PC-9 (cell line): ENCODE results near the gene MBD3L4. TPM values are rescaled to one million over a fixed set of nuclear protein-coding genes. Genes with fewer than 3 reads are reported as not detected.
"Not testable (repeated sequence)": the region's sequence is repeated elsewhere in the genome, so short reads cannot be mapped to it uniquely, and the experiment has no call there.

Source experiments
- BruUV-seq: library from RNA; stranded (reverse); fragments of 400-500 nt; replicated peaks from 2 replicates; lab custom pipeline; 2021; lab: Mats Ljungman, UMichigan
- CTCF ChIA-PET: fragments of 300-600 bp; sonication (Branson Sonifier 250); formaldehyde crosslinking; loops from one replicate; lab custom pipeline; 2022; ENCODE audit warnings: antibody characterized with exemption; lab: Charles Lee
- POLR2A ChIA-PET: fragments of 300-600 bp; sonication (Branson Sonifier 250); formaldehyde crosslinking; loops from one replicate; lab custom pipeline; 2022; ENCODE audit warnings: antibody characterized with exemption; ENCODE audit not compliant: unreplicated experiment; lab: Charles Lee
- DNase-seq, 2 experiments: peaks; one replicate each; pipeline versions ENCODE4 v3.0.0 to v3.0.0-alpha.2; 2015 to 2022; ENCODE audit warnings: mixed read lengths in 1 of 2
- H2AFZ ChIP-seq: fragments of 200-600 bp; sonication (generic); 2 replicates; pipeline ENCODE4 v1.8.1; 2017; ENCODE audit warnings: antibody characterized with exemption
- H3F3A ChIP-seq: fragments of 200-600 bp; sonication (generic); 2 replicates; pipeline ENCODE4 v1.8.1; 2017; ENCODE audit warnings: antibody characterized with exemption, mild to moderate bottlenecking, low read depth; ENCODE audit not compliant: insufficient read depth
- H3K27ac ChIP-seq: fragments of 200-600 bp; sonication (generic); 2 replicates; pipeline ENCODE4 v1.6.1; 2016; ENCODE audit warnings: mixed run types
- H3K27me3 ChIP-seq: fragments of 200-600 bp; sonication (generic); 2 replicates; pipeline ENCODE4 v1.6.1; 2016; ENCODE audit warnings: low read depth, mixed run types; ENCODE audit not compliant: insufficient read depth
- H3K36me3 ChIP-seq: fragments of 200-600 bp; sonication (generic); 2 replicates; pipeline ENCODE4 v1.6.1; 2016; ENCODE audit warnings: low read depth, mixed run types
- H3K4me1 ChIP-seq: fragments of 200-600 bp; sonication (generic); replicated peaks from 2 replicates; pipeline ENCODE4 v1.6.1; 2016; ENCODE audit warnings: mixed run types; ENCODE audit not compliant: insufficient read depth
- H3K4me2 ChIP-seq: fragments of 200-600 bp; sonication (generic); 2 replicates; pipeline ENCODE4 v1.6.1; 2017; ENCODE audit warnings: mixed run types
- H3K4me3 ChIP-seq: fragments of 200-600 bp; sonication (generic); 2 replicates; pipeline ENCODE4 v1.6.1; 2016; ENCODE audit warnings: mixed run types
- H3K79me2 ChIP-seq: fragments of 200-600 bp; sonication (generic); 2 replicates; pipeline ENCODE4 v1.6.1; 2017; ENCODE audit warnings: low read depth, mixed run types
- H3K9me2 ChIP-seq: fragments of 200-600 bp; sonication (generic); 2 replicates; pipeline ENCODE4 v1.8.1; 2017; ENCODE audit warnings: mild to moderate bottlenecking; ENCODE audit not compliant: insufficient read depth
- H3K9me3 ChIP-seq: fragments of 200-600 bp; sonication (generic); 2 replicates; pipeline ENCODE4 v1.8.1; 2016; ENCODE audit warnings: low read depth; ENCODE audit not compliant: insufficient read depth
- H4K20me1 ChIP-seq: fragments of 200-600 bp; sonication (generic); 2 replicates; pipeline ENCODE4 v1.8.1; 2017; ENCODE audit not compliant: insufficient read depth
- EZH2 ChIP-seq: fragments of 200-600 bp; sonication (generic); IDR thresholded peaks from 2 replicates; pipeline ENCODE4 v1.8.0; 2017; ENCODE audit warnings: antibody characterized with exemption, low read depth
- intact Hi-C: fragments of 100-400 bp; cut with micrococcal nuclease; formaldehyde crosslinking; loops from one replicate; pipeline ENCODE4 v1.10.0; 2022; ENCODE audit not compliant: unreplicated experiment
- total RNA-seq: library from RNA; stranded (reverse); gene quantifications from 2 replicates; pipeline ENCODE4 v1.2.3, GENCODE V29; 2021
- TF ChIP-seq, protein P1 (sequence below): fragments of 200-600 bp; sonication (generic); conservative IDR thresholded peaks from 2 replicates; pipeline ENCODE4 v1.6.1; 2017; ENCODE audit warnings: mixed run types, antibody characterized with exemption, mild to moderate bottlenecking, moderate library complexity

Gene MBD3L4
- total RNA-seq, 1 experiment from 2014 or later, result not detected

GRCh38 chr19:7021331-7021730, 18.6 kb downstream of the MBD3L4 start, which contains the start of gene MBD3L2B:
Gene MBD3L2B, minus strand, starts transcription at chr19:7021431. Its CDS starts 34 bp downstream, at chr19:7021397.
- H3K9me3 ChIP-seq, H2AFZ ChIP-seq, POLR2A ChIA-PET, H3K4me3 ChIP-seq, H3K36me3 ChIP-seq, H3F3A ChIP-seq, H3K79me2 ChIP-seq, BruUV-seq, H4K20me1 ChIP-seq, DNase-seq, H3K4me2 ChIP-seq, intact Hi-C loops, CTCF ChIA-PET, H3K27ac ChIP-seq, H3K9me2 ChIP-seq, H3K4me1 ChIP-seq: not testable (repeated sequence)
- peaks cover 18% of the 10 kb centered on the region for H3K27me3 ChIP-seq

- BruUV-seq, result no TSS peak
- H3K27me3 ChIP-seq, result peaks cover 18% of the 10 kb centered on the region
- no peak overlapping the region for H2AFZ ChIP-seq
- DNase-seq, result no peak
- H3K27ac ChIP-seq, result no peak overlapping the region
- CTCF ChIA-PET, result no interaction called here
- no peaks in the 10 kb centered on the region for H3K9me2 ChIP-seq
- intact Hi-C loops, result no loop called here
- no peak overlapping the region for H3K4me3 ChIP-seq
- H3K4me1 ChIP-seq, result no peaks in the 10 kb centered on the region
- no peaks in the 10 kb centered on the region for H3K36me3 ChIP-seq
- H3K4me2 ChIP-seq, result no peak overlapping the region
- POLR2A ChIA-PET, result no interaction called here
- no peaks in the 10 kb centered on the region for H3K79me2 ChIP-seq
- H3F3A ChIP-seq, result no peaks in the 10 kb centered on the region
- H3K9me3 ChIP-seq, result no peaks in the 10 kb centered on the region
- H4K20me1 ChIP-seq, result no peaks in the 10 kb centered on the region
- TF ChIP-seq, protein P1, sequence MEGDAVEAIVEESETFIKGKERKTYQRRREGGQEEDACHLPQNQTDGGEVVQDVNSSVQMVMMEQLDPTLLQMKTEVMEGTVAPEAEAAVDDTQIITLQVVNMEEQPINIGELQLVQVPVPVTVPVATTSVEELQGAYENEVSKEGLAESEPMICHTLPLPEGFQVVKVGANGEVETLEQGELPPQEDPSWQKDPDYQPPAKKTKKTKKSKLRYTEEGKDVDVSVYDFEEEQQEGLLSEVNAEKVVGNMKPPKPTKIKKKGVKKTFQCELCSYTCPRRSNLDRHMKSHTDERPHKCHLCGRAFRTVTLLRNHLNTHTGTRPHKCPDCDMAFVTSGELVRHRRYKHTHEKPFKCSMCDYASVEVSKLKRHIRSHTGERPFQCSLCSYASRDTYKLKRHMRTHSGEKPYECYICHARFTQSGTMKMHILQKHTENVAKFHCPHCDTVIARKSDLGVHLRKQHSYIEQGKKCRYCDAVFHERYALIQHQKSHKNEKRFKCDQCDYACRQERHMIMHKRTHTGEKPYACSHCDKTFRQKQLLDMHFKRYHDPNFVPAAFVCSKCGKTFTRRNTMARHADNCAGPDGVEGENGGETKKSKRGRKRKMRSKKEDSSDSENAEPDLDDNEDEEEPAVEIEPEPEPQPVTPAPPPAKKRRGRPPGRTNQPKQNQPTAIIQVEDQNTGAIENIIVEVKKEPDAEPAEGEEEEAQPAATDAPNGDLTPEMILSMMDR, result no peak
- TF ChIP-seq EZH2, result no peak
Observed at GRCh38 chr19:7018828-7019227, 21.2 kb downstream of the MBD3L4 start.

DNA sequence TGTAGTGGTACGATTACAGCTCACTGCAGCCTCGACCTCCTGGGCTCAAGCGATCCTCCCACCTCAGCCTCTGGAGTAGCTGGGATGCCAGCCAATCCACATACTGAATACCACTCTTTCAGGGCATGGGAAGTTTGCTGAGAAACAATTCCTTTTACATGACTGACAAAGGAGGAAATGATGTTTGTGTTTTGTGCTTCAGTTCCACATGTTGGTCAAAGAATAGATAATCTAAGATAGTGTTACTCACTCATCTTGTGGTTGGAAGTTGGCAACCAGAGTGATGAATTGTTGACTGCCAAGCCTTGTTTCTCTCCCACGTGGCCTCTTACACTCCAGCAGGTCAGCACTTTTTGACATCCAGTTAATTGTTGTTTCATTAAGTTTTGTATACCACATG, 26.3 kb downstream of the MBD3L4 start:
- Histone ChIP-seq H4K20me1 (no peaks in the 10 kb centered on the region), H2AFZ (no peak overlapping the region), H3K36me3 (no peaks in the 10 kb centered on the region), H3K4me1 (no peaks in the 10 kb centered on the region), H3K4me3 (no peak overlapping the region), H3K27ac (no peak overlapping the region), H3K4me2 (no peak overlapping the region), H3K27me3 (peaks cover 27% of the 10 kb centered on the region), H3F3A (no peaks in the 10 kb centered on the region), H3K9me2 (no peaks in the 10 kb centered on the region), H3K9me3 (no peaks in the 10 kb centered on the region), H3K79me2 (no peaks in the 10 kb centered on the region)
- CTCF ChIA-PET, result no interaction called here
- TF ChIP-seq, protein P1, result no peak
- TF ChIP-seq EZH2, result no peak
- POLR2A ChIA-PET, result no interaction called here
- intact Hi-C loops, result no loop called here
- no TSS peak for BruUV-seq
- no peak for DNase-seq
